Neural progenitor cell (in vitro differentiated cells): ENCODE data around the gene MICAL2. TPM values are rescaled to one million over a fixed set of nuclear protein-coding genes. Genes with fewer than 3 reads are reported as not detected.

Experiments used
- DNase-seq: peaks from one replicate; pipeline ENCODE4 v3.0.0-alpha.2; 2016; ENCODE audit warnings: low spot score
- H2AFZ ChIP-seq: fragments of 200-600 bp; sonication (generic); replicated peaks from 2 replicates; pipeline ENCODE4 v1.6.1; 2016; ENCODE audit warnings: antibody characterized with exemption
- H3F3A ChIP-seq: fragments of 200-600 bp; sonication (generic); 2 replicates; pipeline ENCODE4 v1.6.1; 2016; ENCODE audit warnings: antibody characterized with exemption, low read depth
- H3K27ac ChIP-seq: fragments of 200-600 bp; sonication (generic); 2 replicates; pipeline ENCODE4 v1.5.1; 2016; ENCODE audit warnings: mild to moderate bottlenecking
- H3K27me3 ChIP-seq: fragments of 200-600 bp; sonication (generic); 2 replicates; pipeline ENCODE4 v1.6.1; 2016; ENCODE audit warnings: mild to moderate bottlenecking, moderate library complexity
- H3K36me3 ChIP-seq: fragments of 200-600 bp; sonication (generic); 2 replicates; pipeline ENCODE4 v1.5.1; 2016
- H3K4me1 ChIP-seq: fragments of 200-600 bp; sonication (generic); 2 replicates; pipeline ENCODE4 v1.6.1; 2016; ENCODE audit warnings: mixed run types
- H3K4me2 ChIP-seq: fragments of 200-600 bp; sonication (generic); 2 replicates; pipeline ENCODE4 v1.6.1; 2016
- H3K4me3 ChIP-seq: fragments of 200-600 bp; sonication (generic); 2 replicates; pipeline ENCODE4 v1.5.1; 2016
- H3K79me2 ChIP-seq: fragments of 200-600 bp; sonication (generic); 2 replicates; pipeline ENCODE4 v1.6.1; 2016; ENCODE audit warnings: low read depth
- H3K9ac ChIP-seq: fragments of 200-600 bp; sonication (generic); 2 replicates; pipeline ENCODE4 v1.6.1; 2016
- H3K9me3 ChIP-seq: fragments of 200-600 bp; sonication (generic); 2 replicates; pipeline ENCODE4 v1.5.1; 2016; ENCODE audit warnings: low read depth
- H4K20me1 ChIP-seq: fragments of 200-600 bp; sonication (generic); 2 replicates; pipeline ENCODE4 v1.6.1; 2016; ENCODE audit warnings: low read depth
- H3K27ac Mint-ChIP-seq: 3 replicates; pipeline ENCODE4 v1.8.0; 2021; ENCODE audit warnings: mixed read lengths
- H3K27me3 Mint-ChIP-seq: 2 replicates; pipeline ENCODE4 v1.8.0; 2022; ENCODE audit warnings: low read depth, mild to moderate bottlenecking, inconsistent platforms, moderate library complexity, mixed read lengths; ENCODE audit not compliant: insufficient read depth
- H3K36me3 Mint-ChIP-seq: 3 replicates; pipeline ENCODE4 v1.8.0; 2021; ENCODE audit warnings: mixed read lengths
- H3K4me1 Mint-ChIP-seq: 3 replicates; pipeline ENCODE4 v1.8.0; 2021; ENCODE audit warnings: mixed read lengths
- H3K4me3 Mint-ChIP-seq: 3 replicates; pipeline ENCODE4 v1.8.0; 2021; ENCODE audit warnings: mild to moderate bottlenecking, moderate library complexity, mixed read lengths
- H3K9me3 Mint-ChIP-seq: 3 replicates; pipeline ENCODE4 v1.8.0; 2020; ENCODE audit warnings: mixed read lengths
- EZH2 ChIP-seq: fragments of 200-600 bp; sonication (generic); IDR thresholded peaks from 2 replicates; pipeline ENCODE4 v1.6.1; 2017; ENCODE audit warnings: antibody characterized with exemption, mild to moderate bottlenecking, moderate library complexity
- EZH2phosphoT487 ChIP-seq: fragments of 200-600 bp; sonication (generic); IDR thresholded peaks from 2 replicates; pipeline ENCODE4 v1.6.1; 2017; ENCODE audit warnings: antibody characterized with exemption
- total RNA-seq: library from RNA; depleted of rRNA; stranded (reverse); fragments of >200 nt; gene quantifications from 2 replicates; pipeline ENCODE4 v1.2.3, GENCODE V29; 2015; ENCODE audit warnings: low replicate concordance
- TF ChIP-seq, protein P1 (sequence below): fragments of 200-600 bp; sonication (generic); IDR thresholded peaks from 2 replicates; pipeline ENCODE4 v1.5.1; 2017; ENCODE audit warnings: antibody characterized with exemption, mild to moderate bottlenecking

MICAL2 gene
- total RNA-seq, 1 donor from 2014 or later, result 0.60 TPM

- H3K4me3 Mint-ChIP-seq, result no peak overlapping the region
- Histone ChIP-seq H3K27me3 (no peaks in the 10 kb centered on the region), H3K36me3 (no peaks in the 10 kb centered on the region), H3K79me2 (no peaks in the 10 kb centered on the region), H3K27ac (no peak overlapping the region), H2AFZ (no peak overlapping the region), H3K9me3 (no peaks in the 10 kb centered on the region), H3K4me3 (no peak overlapping the region), H3K4me1 (peaks cover 9% of the 10 kb centered on the region), H3K9ac (no peak overlapping the region), H3F3A (peaks cover 6% of the 10 kb centered on the region), H4K20me1 (no peaks in the 10 kb centered on the region), H3K4me2 (no peak overlapping the region)
- peaks cover 7% of the 10 kb centered on the region for H3K27me3 Mint-ChIP-seq
- no peak for DNase-seq
- peak overlapping the region; percentile 17 for H3K27ac Mint-ChIP-seq
- H3K4me1 Mint-ChIP-seq, result peaks cover 8% of the 10 kb centered on the region
- no peaks in the 10 kb centered on the region for H3K9me3 Mint-ChIP-seq
- TF ChIP-seq, protein P1, sequence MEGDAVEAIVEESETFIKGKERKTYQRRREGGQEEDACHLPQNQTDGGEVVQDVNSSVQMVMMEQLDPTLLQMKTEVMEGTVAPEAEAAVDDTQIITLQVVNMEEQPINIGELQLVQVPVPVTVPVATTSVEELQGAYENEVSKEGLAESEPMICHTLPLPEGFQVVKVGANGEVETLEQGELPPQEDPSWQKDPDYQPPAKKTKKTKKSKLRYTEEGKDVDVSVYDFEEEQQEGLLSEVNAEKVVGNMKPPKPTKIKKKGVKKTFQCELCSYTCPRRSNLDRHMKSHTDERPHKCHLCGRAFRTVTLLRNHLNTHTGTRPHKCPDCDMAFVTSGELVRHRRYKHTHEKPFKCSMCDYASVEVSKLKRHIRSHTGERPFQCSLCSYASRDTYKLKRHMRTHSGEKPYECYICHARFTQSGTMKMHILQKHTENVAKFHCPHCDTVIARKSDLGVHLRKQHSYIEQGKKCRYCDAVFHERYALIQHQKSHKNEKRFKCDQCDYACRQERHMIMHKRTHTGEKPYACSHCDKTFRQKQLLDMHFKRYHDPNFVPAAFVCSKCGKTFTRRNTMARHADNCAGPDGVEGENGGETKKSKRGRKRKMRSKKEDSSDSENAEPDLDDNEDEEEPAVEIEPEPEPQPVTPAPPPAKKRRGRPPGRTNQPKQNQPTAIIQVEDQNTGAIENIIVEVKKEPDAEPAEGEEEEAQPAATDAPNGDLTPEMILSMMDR, result no peak
- TF ChIP-seq EZH2 (no peak), EZH2phosphoT487 (no peak)
- no peaks in the 10 kb centered on the region for H3K36me3 Mint-ChIP-seq
Measured at GRCh38 chr11:12192794-12193514, 82.6 kb downstream of the MICAL2 start.

GRCh38 chr11:12193515-12194336 is 83.3 kb downstream of the MICAL2 start:
- TF ChIP-seq EZH2 (no peak), EZH2phosphoT487 (no peak)
- TF ChIP-seq, protein P1, result no peak
- Mint-ChIP-seq H3K4me3 (no peak overlapping the region), H3K9me3 (no peaks in the 10 kb centered on the region), H3K27me3 (peaks cover 7% of the 10 kb centered on the region), H3K4me1 (peaks cover 8% of the 10 kb centered on the region), H3K27ac (no peak overlapping the region), H3K36me3 (no peaks in the 10 kb centered on the region)
- Histone ChIP-seq H3K27me3 (no peaks in the 10 kb centered on the region), H3K4me1 (peaks cover 9% of the 10 kb centered on the region), H3K27ac (no peak overlapping the region), H3K9ac (no peak overlapping the region), H3K79me2 (no peaks in the 10 kb centered on the region), H2AFZ (no peak overlapping the region), H3K4me2 (no peak overlapping the region), H3F3A (peaks cover 6% of the 10 kb centered on the region), H3K9me3 (no peaks in the 10 kb centered on the region), H3K4me3 (no peak overlapping the region), H3K36me3 (no peaks in the 10 kb centered on the region), H4K20me1 (no peaks in the 10 kb centered on the region)
- DNase-seq, result no peak

- TF ChIP-seq EZH2phosphoT487, result no peak
- TF ChIP-seq, protein P1, result no peak
- TF ChIP-seq EZH2, result no peak
- Histone ChIP-seq H3K27me3 (no peaks in the 10 kb centered on the region), H3K4me1 (peaks cover 9% of the 10 kb centered on the region), H4K20me1 (no peaks in the 10 kb centered on the region), H3F3A (peaks cover 6% of the 10 kb centered on the region), H3K9ac (no peak overlapping the region), H3K27ac (no peak overlapping the region), H2AFZ (peak overlapping the region; percentile 17), H3K36me3 (no peaks in the 10 kb centered on the region), H3K4me2 (no peak overlapping the region), H3K9me3 (no peaks in the 10 kb centered on the region), H3K4me3 (no peak overlapping the region), H3K79me2 (no peaks in the 10 kb centered on the region)
- H3K27me3 Mint-ChIP-seq, result peaks cover 7% of the 10 kb centered on the region
- H3K27ac Mint-ChIP-seq, result no peak overlapping the region
- DNase-seq, result no peak
- H3K9me3 Mint-ChIP-seq, result no peaks in the 10 kb centered on the region
- peaks cover 8% of the 10 kb centered on the region for H3K4me1 Mint-ChIP-seq
- H3K4me3 Mint-ChIP-seq, result no peak overlapping the region
- no peaks in the 10 kb centered on the region for H3K36me3 Mint-ChIP-seq
Measured at GRCh38 chr11:12195768-12196167, 85.4 kb downstream of the MICAL2 start.
